Measurements from ENCODE around the gene SLC7A5. TPM values are rescaled to one million over a fixed set of nuclear protein-coding genes. Genes with fewer than 3 reads are reported as not detected.

SLC7A5 gene
- total and polyA plus RNA-seq, 2 donors (not counting 3 experiments of a cell fraction or from before 2014, with no cell fraction given), result 14.1 to 29.2 TPM

GRCh38 chr16:87841340-87842208 lies 27.7 kb downstream of the SLC7A5 start:
- DNase-seq (ENCODE audit: low read depth, low spot score) (no peak), FAIRE-seq (no peak)
- Histone ChIP-seq H2AFZ (ENCODE audit: low read depth, low read length) (no peak overlapping the region), H3K27ac (ENCODE audit: insufficient read depth, low read depth, low read length) (no peak overlapping the region), H3K9me1 (replicated peaks; ENCODE audit: control insufficient read depth, extremely low read depth, insufficient read depth, low read length) (no peaks in the 10 kb centered on the region), H3K4me2 (ENCODE audit: insufficient read depth, low read length) (no peak overlapping the region), H3K4me1 (ENCODE audit: control insufficient read depth, extremely low read depth, insufficient read depth, low read length) (peaks cover 24% of the 10 kb centered on the region), H3K9ac (replicated peaks; ENCODE audit: extremely low read depth, insufficient read depth, low read length) (no peak overlapping the region), H3K4me3 (replicated peaks in 1 of 3; ENCODE audit: insufficient read depth in 1 of 3, low read depth in 1 of 3, low read length in 3 of 3) (no peak overlapping the region), H3K9me3 (replicated peaks; ENCODE audit: control insufficient read depth, insufficient read depth, low read length) (no peaks in the 10 kb centered on the region), H3K27me3 (ENCODE audit: control insufficient read depth in 2 of 2, insufficient read depth in 2 of 2, low read length in 2 of 2) (no peaks in the 10 kb centered on the region), H4K20me1 (replicated peaks; ENCODE audit: control insufficient read depth, extremely low read depth, insufficient read depth, low read length) (no peaks in the 10 kb centered on the region), H3K36me3 (ENCODE audit: control insufficient read depth in 2 of 2, extremely low read depth in 1 of 2, insufficient read depth in 2 of 2, low read length in 2 of 2) (no peaks in the 10 kb centered on the region), H3K79me2 (ENCODE audit: control insufficient read depth, insufficient read depth, low read length) (peaks cover 41% of the 10 kb centered on the region)
- TF ChIP-seq MYC (IDR thresholded peaks at IDR 0.05; ENCODE audit: low read depth, low read length) (no peak), MAX (IDR thresholded peaks at IDR 0.05; ENCODE audit: insufficient read depth, insufficient read length) (no peak), JUN (IDR thresholded peaks at IDR 0.05; ENCODE audit: borderline replicate concordance, insufficient read depth, insufficient read length, low read depth) (no peak), POLR2AphosphoS5 (IDR thresholded peaks at IDR 0.05; ENCODE audit: insufficient read depth, low read depth, low read length) (no peak), POLR2A (IDR thresholded peaks at IDR 0.05; ENCODE audit: low read depth, low read length) (no peak), EZH2 (IDR thresholded peaks at IDR 0.05; ENCODE audit: borderline replicate concordance, low read depth, low read length, severe bottlenecking) (no peak), GATA2 (IDR thresholded peaks at IDR 0.05; ENCODE audit: insufficient read depth, insufficient read length, low read depth, low read length) (no peak), FOS (IDR thresholded peaks at IDR 0.05; ENCODE audit: borderline replicate concordance, insufficient read depth, low read length) (no peak), CTCF (IDR thresholded peaks at IDR 0.05; ENCODE audit: extremely low read depth in 1 of 2, insufficient read depth in 1 of 2, low read depth in 1 of 2, low read length in 2 of 2) (no peak)
- BruUV-seq (replicated peaks), result no TSS peak
- ChIA-PET CTCF (interaction anchor here (1.2 to 10.5 kb wide), 3 partner anchors 8 to 62 kb away, joined by 3 to 177 read pairs (median 53); no protein-coding TSS in a partner anchor), POLR2A (no interaction called here)
- dilution Hi-C loops (cut with MboI; ENCODE audit: extremely low pct_ligation_motif_present, low sequenced_read_pairs), result no loop called here
- intact Hi-C loops (cut with micrococcal nuclease), result no loop called here
